Neural cell (in vitro differentiated cells): ENCODE measurements around the gene ACACA. TPM values are rescaled to one million over a fixed set of nuclear protein-coding genes. Genes with fewer than 3 reads are reported as not detected.

Experiments
- H2AFZ ChIP-seq: fragments of 200-600, 300-800 bp; sonication (generic), shearing (Covaris generic); 2 replicates; pipeline ENCODE4 v1.6.0; 2014; ENCODE audit warnings: low read depth, mild to moderate bottlenecking, antibody characterized with exemption, low read length, moderate library complexity
- H3F3A ChIP-seq: fragments of 200-600 bp; shearing (Covaris generic); 2 replicates; pipeline ENCODE4 v1.6.1; 2016; ENCODE audit warnings: mild to moderate bottlenecking, moderate library complexity, mixed read lengths, antibody characterized with exemption, low read length; ENCODE audit not compliant: insufficient read depth, poor library complexity, severe bottlenecking
- H3K27ac ChIP-seq: fragments of 200-600, 300-800 bp; sonication (generic), shearing (Covaris generic); 2 replicates; pipeline ENCODE4 v1.5.1; 2014; ENCODE audit warnings: mild to moderate bottlenecking, low read length, moderate library complexity
- H3K27me3 ChIP-seq: fragments of 300-800, 200-600 bp; sonication (generic), shearing (Covaris generic); 2 replicates; pipeline ENCODE4 v1.6.0; 2014; ENCODE audit warnings: mild to moderate bottlenecking, low read depth, low read length, moderate library complexity; ENCODE audit not compliant: insufficient read depth
- H3K36me3 ChIP-seq: fragments of 300-800, 200-600 bp; sonication (generic), shearing (Covaris generic); 2 replicates; pipeline ENCODE4 v1.5.1; 2014; ENCODE audit warnings: mild to moderate bottlenecking, antibody characterized with exemption, low read length, moderate library complexity; ENCODE audit not compliant: insufficient read depth
- H3K4me2 ChIP-seq: fragments of 300-800, 200-600 bp; sonication (generic), shearing (Covaris generic); 2 replicates; pipeline ENCODE4 v1.6.0; 2014; ENCODE audit warnings: mild to moderate bottlenecking, low read length
- H3K4me3 ChIP-seq: fragments of 300-800, 200-600 bp; sonication (generic), shearing (Covaris generic); 2 replicates; pipeline ENCODE4 v1.5.1; 2014; ENCODE audit warnings: mild to moderate bottlenecking, low read length, moderate library complexity
- H3K79me2 ChIP-seq: fragments of 200-600 bp; shearing (Covaris generic); replicated peaks from 2 replicates; pipeline ENCODE4 v1.6.0; 2014; ENCODE audit warnings: mild to moderate bottlenecking, low read length, moderate library complexity; ENCODE audit not compliant: insufficient read depth
- H3K9ac ChIP-seq: fragments of 300-800, 200-600 bp; sonication (generic), shearing (Covaris generic); 2 replicates; pipeline ENCODE4 v1.6.1; 2016; ENCODE audit warnings: mild to moderate bottlenecking, low read length, mixed read lengths
- H3K9me2 ChIP-seq: fragments of 200-600 bp; shearing (Covaris generic); 2 replicates; pipeline ENCODE4 v1.6.1; 2016; ENCODE audit warnings: mild to moderate bottlenecking, low read length, mixed read lengths; ENCODE audit not compliant: insufficient read depth
- H3K9me3 ChIP-seq: fragments of 200-600, 300-800 bp; sonication (generic), shearing (Covaris generic); 2 replicates; pipeline ENCODE4 v1.6.1; 2016; ENCODE audit warnings: mild to moderate bottlenecking, mixed run types, low read length, moderate library complexity, mixed read lengths
- H4K20me1 ChIP-seq: fragments of 200-600 bp; shearing (Covaris generic); 2 replicates; pipeline ENCODE4 v1.6.1; 2016; ENCODE audit warnings: mild to moderate bottlenecking, mixed run types; ENCODE audit not compliant: insufficient read depth
- CTCF ChIP-seq: fragments of 450-650 bp; IDR thresholded peaks from 2 replicates; pipeline ENCODE4 v1.5.1; 2014; ENCODE audit warnings: antibody characterized with exemption, mild to moderate bottlenecking, moderate library complexity; ENCODE audit not compliant: poor library complexity, severe bottlenecking
- EP300 ChIP-seq: fragments of 450-650 bp; conservative IDR thresholded peaks from 2 replicates; pipeline ENCODE4 v1.6.1; 2014; ENCODE audit warnings: antibody characterized with exemption, mild to moderate bottlenecking, moderate library complexity; ENCODE audit not compliant: poor library complexity, severe bottlenecking
- EZH2 ChIP-seq: fragments of 200-600, 300-800 bp; shearing (Covaris generic), sonication (generic); IDR thresholded peaks from 2 replicates; pipeline ENCODE4 v1.6.1; 2014; ENCODE audit warnings: antibody characterized with exemption, low read length, borderline replicate concordance, mild to moderate bottlenecking; ENCODE audit not compliant: insufficient read depth, poor library complexity, severe bottlenecking
- MXI1 ChIP-seq: fragments of 450-650 bp; conservative IDR thresholded peaks from 2 replicates; pipeline ENCODE4 v1.6.1; 2014; ENCODE audit warnings: antibody characterized with exemption, mild to moderate bottlenecking; ENCODE audit not compliant: poor library complexity, severe bottlenecking
- POLR2AphosphoS5 ChIP-seq: IDR thresholded peaks from 2 replicates; pipeline ENCODE4 v1.6.1; 2012
- RAD21 ChIP-seq: fragments of 450-650 bp; conservative IDR thresholded peaks from 2 replicates; pipeline ENCODE4 v1.6.1; 2014; ENCODE audit warnings: antibody characterized with exemption, mild to moderate bottlenecking, moderate library complexity
- REST ChIP-seq: IDR thresholded peaks from 2 replicates; pipeline ENCODE4 v1.6.1; 2012; ENCODE audit warnings: borderline replicate concordance
- SMC3 ChIP-seq: fragments of 450-650 bp; conservative IDR thresholded peaks from 2 replicates; pipeline ENCODE4 v1.6.1; 2014; ENCODE audit warnings: antibody characterized with exemption, mild to moderate bottlenecking, moderate library complexity; ENCODE audit not compliant: poor library complexity
- TAF1 ChIP-seq: IDR thresholded peaks from 2 replicates; pipeline ENCODE4 v1.6.1; 2012; ENCODE audit warnings: low read depth
- polyA plus RNA-seq: library from polyadenylated mRNA; depleted of rRNA; stranded (reverse); fragments of >200 nt; gene quantifications from 2 replicates; pipeline ENCODE4 v1.2.3, GENCODE V29; 2014

The ACACA gene
- polyA plus RNA-seq, 1 donor from 2014 or later = 38.4 TPM

GRCh38 chr17:37273409-37274051 is 133.1 kb downstream of the ACACA start:
- H3K27ac ChIP-seq = no peak overlapping the region
- H3K9me3 ChIP-seq = no peaks in the 10 kb centered on the region
- H3K27me3 ChIP-seq = no peaks in the 10 kb centered on the region
- no peak overlapping the region for H3K9ac ChIP-seq
- peaks cover 6% of the 10 kb centered on the region for H3K36me3 ChIP-seq
- no peak overlapping the region for H3K4me3 ChIP-seq
- no peaks in the 10 kb centered on the region for H3K79me2 ChIP-seq
- H4K20me1 ChIP-seq = no peaks in the 10 kb centered on the region
- no peaks in the 10 kb centered on the region for H3K9me2 ChIP-seq
- no peaks in the 10 kb centered on the region for H3F3A ChIP-seq
- H3K4me2 ChIP-seq = no peak overlapping the region
- no peak for TF ChIP-seq EZH2
- no peak for TF ChIP-seq EP300
- TF ChIP-seq MXI1 = no peak
- TF ChIP-seq POLR2AphosphoS5 = no peak
- TF ChIP-seq RAD21 = no peak
- H2AFZ ChIP-seq = no peak overlapping the region

GRCh38 chr17:37265446-37266173 is 141.0 kb downstream of the ACACA start:
- Histone ChIP-seq H3K79me2 (no peaks in the 10 kb centered on the region), H3K4me3 (no peak overlapping the region), H3K4me2 (no peak overlapping the region), H2AFZ (no peak overlapping the region), H3F3A (no peaks in the 10 kb centered on the region), H3K9me3 (no peaks in the 10 kb centered on the region), H3K36me3 (peaks cover 31% of the 10 kb centered on the region), H3K9ac (no peak overlapping the region), H4K20me1 (no peaks in the 10 kb centered on the region), H3K9me2 (no peaks in the 10 kb centered on the region), H3K27ac (no peak overlapping the region), H3K27me3 (no peaks in the 10 kb centered on the region)
- TF ChIP-seq EP300 = no peak
- TF ChIP-seq REST = no peak
- no peak for TF ChIP-seq RAD21
- TF ChIP-seq TAF1 = no peak
- no peak for TF ChIP-seq SMC3
- TF ChIP-seq MXI1 = no peak
- TF ChIP-seq POLR2AphosphoS5 = no peak
- TF ChIP-seq EZH2 = no peak
- no peak for TF ChIP-seq CTCF
